Gastrocnemius medialis (tissue), 4 donors: Measurements from ENCODE around the gene GBX1. TPM values are rescaled to one million over a fixed set of nuclear protein-coding genes. Genes with fewer than 3 reads are reported as not detected.

Source experiments
- ATAC-seq, 2 donors: fragments of 150-250 bp; one replicate each; pipeline ENCODE4 v1.9.1; 2016
- DNase-seq, 2 donors: peaks; one replicate each; pipeline ENCODE4 v3.0.0-alpha.2; 2019
- H3K27ac ChIP-seq, 4 donors: fragments of 200-600 bp; sonication (generic); 1 replicate in 1 of 4; 2 replicates in 3 of 4; pipeline ENCODE4 v1.5.1; 2016 to 2018; ENCODE audit warnings: mild to moderate bottlenecking in 2 of 4, moderate library complexity in 1 of 4
- H3K27me3 ChIP-seq, 3 donors: fragments of 200-600 bp; sonication (generic) in 2 of 3; 1 replicate in 1 of 3; 2 replicates in 2 of 3; pipeline versions ENCODE4 v1.5.1 to v1.6.0; 2016 to 2019; ENCODE audit warnings: mild to moderate bottlenecking in 1 of 3, moderate library complexity in 1 of 3
- H3K36me3 ChIP-seq, 2 donors: fragments of 200-600 bp; sonication (generic) in 1 of 2; one replicate each; pipeline ENCODE4 v1.5.1; 2017 to 2018
- H3K4me1 ChIP-seq, 2 donors: fragments of 200-600 bp; sonication (generic) in 1 of 2; one replicate each; pipeline ENCODE4 v1.5.1; 2016 to 2017; ENCODE audit warnings: mild to moderate bottlenecking in 2 of 2
- H3K4me3 ChIP-seq, 4 donors: fragments of 200-600 bp; sonication (generic) in 3 of 4; 1 replicate in 1 of 4; 2 replicates in 3 of 4; pipeline ENCODE4 v1.5.1; 2016 to 2019; ENCODE audit warnings: mild to moderate bottlenecking in 2 of 4
- H3K9me3 ChIP-seq, 3 donors: fragments of 200-600 bp; sonication (generic) in 2 of 3; 1 replicate in 1 of 3; 2 replicates in 2 of 3; pipeline ENCODE4 v1.5.1; 2016 to 2019
- POLR2A ChIP-seq, 2 donors: fragments of 450-650 bp; IDR thresholded peaks; one replicate each; pipeline ENCODE4 v1.6.1; 2017; ENCODE audit warnings: antibody characterized with exemption in 2 of 2, mild to moderate bottlenecking in 2 of 2, moderate library complexity in 2 of 2
- in situ Hi-C, 4 donors: fragments of 200-750 bp; cut with MboI; loops; one replicate each; pipeline versions ENCODE4 v1.15.0 to v1.8.0; 2017; ENCODE audit warnings: low sequenced_read_pairs in 4 of 4
- intact Hi-C: fragments of 100-400 bp; cut with DNase I; formaldehyde crosslinking; loops from one replicate; pipeline ENCODE4 v1.15.1; 2023; ENCODE audit warnings: low total_unique reads
- total RNA-seq, 4 donors: library from RNA; depleted of rRNA; stranded (reverse); fragments of >200 nt; gene quantifications; one replicate each; pipeline versions ENCODE4 v1.1.0 to v1.2.3, GENCODE V29; 2016
- TF ChIP-seq, protein P1 (sequence below), 5 experiments: fragments of 450-650 bp in 3 of 5; fragments of 200-600 bp in 2 of 5; sonication (generic) in 2 of 5; IDR thresholded peaks in 4 of 5; conservative IDR thresholded peaks in 1 of 5; 1 replicate in 4 of 5; 2 replicates in 1 of 5; pipeline ENCODE4 v1.5.1; 2016 to 2019; ENCODE audit warnings: antibody characterized with exemption in 5 of 5, mild to moderate bottlenecking in 3 of 5, moderate library complexity in 3 of 5

GBX1 gene
- total RNA-seq, 4 donors from 2014 or later: 0.58 TPM; not detected in 3

DNA sequence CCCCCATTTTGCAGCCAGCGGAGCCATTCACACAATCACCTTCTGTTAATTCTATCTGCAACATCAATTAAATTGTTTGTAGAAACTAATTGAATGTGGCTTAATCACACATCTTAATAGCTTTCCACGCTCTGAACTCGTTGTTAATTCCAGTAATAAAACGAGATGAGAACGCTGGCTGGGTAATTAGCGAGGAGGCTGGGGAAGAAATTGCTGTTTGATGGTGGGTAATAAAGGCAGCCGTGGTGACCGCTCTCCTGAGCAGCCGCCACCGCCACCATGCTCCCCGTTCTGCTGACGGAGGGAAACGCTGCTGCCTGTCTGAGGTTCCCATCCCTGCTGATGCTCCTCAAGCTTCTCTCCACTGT is 36.3 kb downstream of the GBX1 start:
- Histone ChIP-seq H3K4me1 (peaks cover 0 to 5% of the 10 kb centered on the region in 2 donors), H3K36me3 (peaks cover 0 to 39% of the 10 kb centered on the region in 2 donors), H3K9me3 (no peaks in the 10 kb centered on the region), H3K27ac (no peak overlapping the region), H3K27me3 (no peaks in the 10 kb centered on the region), H3K4me3 (no peak overlapping the region)
- intact Hi-C loops: no loop called here
- in situ Hi-C loops: no loop called here
- ATAC-seq: no peak
- TF ChIP-seq, protein P1, sequence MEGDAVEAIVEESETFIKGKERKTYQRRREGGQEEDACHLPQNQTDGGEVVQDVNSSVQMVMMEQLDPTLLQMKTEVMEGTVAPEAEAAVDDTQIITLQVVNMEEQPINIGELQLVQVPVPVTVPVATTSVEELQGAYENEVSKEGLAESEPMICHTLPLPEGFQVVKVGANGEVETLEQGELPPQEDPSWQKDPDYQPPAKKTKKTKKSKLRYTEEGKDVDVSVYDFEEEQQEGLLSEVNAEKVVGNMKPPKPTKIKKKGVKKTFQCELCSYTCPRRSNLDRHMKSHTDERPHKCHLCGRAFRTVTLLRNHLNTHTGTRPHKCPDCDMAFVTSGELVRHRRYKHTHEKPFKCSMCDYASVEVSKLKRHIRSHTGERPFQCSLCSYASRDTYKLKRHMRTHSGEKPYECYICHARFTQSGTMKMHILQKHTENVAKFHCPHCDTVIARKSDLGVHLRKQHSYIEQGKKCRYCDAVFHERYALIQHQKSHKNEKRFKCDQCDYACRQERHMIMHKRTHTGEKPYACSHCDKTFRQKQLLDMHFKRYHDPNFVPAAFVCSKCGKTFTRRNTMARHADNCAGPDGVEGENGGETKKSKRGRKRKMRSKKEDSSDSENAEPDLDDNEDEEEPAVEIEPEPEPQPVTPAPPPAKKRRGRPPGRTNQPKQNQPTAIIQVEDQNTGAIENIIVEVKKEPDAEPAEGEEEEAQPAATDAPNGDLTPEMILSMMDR (IDR thresholded peaks at IDR 0.05 in 4 of 5, conservative IDR thresholded peaks at IDR 0.05 in 1 of 5): no peak
- TF ChIP-seq POLR2A (IDR thresholded peaks at IDR 0.05): no peak
- DNase-seq: no peak

DNA sequence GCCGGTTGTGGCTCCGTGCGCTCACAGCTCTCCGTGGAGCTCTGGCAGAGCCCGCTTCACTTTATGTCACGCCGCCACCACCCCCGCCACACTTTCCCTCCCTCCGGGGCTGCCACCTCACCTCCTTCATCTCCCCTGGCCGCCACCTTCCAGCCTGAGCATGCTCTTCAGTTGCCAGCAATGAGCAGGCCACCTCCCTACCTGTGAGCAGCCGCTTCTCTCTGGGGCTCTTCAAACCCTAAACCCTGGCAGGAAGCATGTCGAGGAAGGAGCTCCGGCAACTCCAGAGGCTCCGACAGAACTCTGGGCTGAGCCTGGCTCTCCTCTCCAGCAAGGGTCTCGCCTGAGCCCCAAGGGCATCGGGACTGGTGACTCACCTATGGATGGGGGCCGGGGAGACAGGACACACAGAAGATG is 36.7 kb downstream of the GBX1 start:
- in situ Hi-C loops: no loop called here
- TF ChIP-seq, protein P1 (IDR thresholded peaks at IDR 0.05 in 4 of 5, conservative IDR thresholded peaks at IDR 0.05 in 1 of 5): no peak
- no peak for TF ChIP-seq POLR2A (IDR thresholded peaks at IDR 0.05)
- H3K27me3 ChIP-seq: no peaks in the 10 kb centered on the region
- H3K4me1 ChIP-seq: peaks cover 0 to 9% of the 10 kb centered on the region in 2 donors
- peaks cover 0 to 34% of the 10 kb centered on the region in 2 donors for H3K36me3 ChIP-seq
- DNase-seq: no peak
- intact Hi-C loops: no loop called here
- H3K27ac ChIP-seq: no peak overlapping the region
- H3K9me3 ChIP-seq: no peaks in the 10 kb centered on the region
- H3K4me3 ChIP-seq: no peak overlapping the region
- no peak for ATAC-seq

DNA sequence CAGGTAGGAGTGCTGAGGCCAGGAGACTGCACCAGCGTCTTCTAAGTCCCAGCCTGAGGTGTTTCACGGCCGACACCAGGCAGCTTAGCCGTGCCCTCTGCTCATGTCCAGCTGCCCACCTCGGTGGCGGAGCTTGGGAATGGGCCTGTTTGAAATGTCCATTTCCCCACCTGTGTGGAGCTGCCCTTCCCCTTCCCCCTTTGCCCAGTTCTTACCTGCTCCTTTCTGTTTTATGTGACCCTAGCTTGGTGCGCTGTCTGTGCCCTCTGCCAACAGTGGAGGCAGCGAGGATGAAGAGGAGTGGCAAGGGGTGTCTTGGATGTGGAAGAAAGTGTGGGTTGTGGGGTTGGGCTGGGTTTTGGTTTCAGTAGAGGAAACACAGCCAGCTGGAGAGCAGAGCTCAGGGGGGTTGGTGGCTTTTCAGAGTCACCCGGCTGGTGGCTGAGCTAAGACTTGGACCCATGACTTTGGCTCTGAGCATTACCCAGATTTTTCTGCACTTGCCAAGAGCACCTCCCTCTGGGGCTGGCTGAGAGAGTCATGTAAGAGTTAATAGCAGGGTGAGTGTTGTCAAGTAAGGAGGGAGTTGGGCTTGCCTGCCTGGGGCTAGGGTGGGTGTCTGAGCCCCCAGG is 37.4 kb downstream of the GBX1 start:
- Histone ChIP-seq H3K36me3 (peaks cover 0 to 33% of the 10 kb centered on the region in 2 donors), H3K27me3 (no peaks in the 10 kb centered on the region), H3K9me3 (no peaks in the 10 kb centered on the region), H3K4me1 (peaks cover 3 to 16% of the 10 kb centered on the region in 2 donors), H3K27ac (no peak overlapping the region), H3K4me3 (no peak overlapping the region)
- intact Hi-C loops (no loop called here), in situ Hi-C loops (loop anchor here in 2 of 4 donors (10.0 kb wide), 1 partner anchor 45 kb away; no protein-coding TSS in a partner anchor)
- ATAC-seq (no peak), DNase-seq (no peak)
- TF ChIP-seq, protein P1 (IDR thresholded peaks at IDR 0.05 in 4 of 5, conservative IDR thresholded peaks at IDR 0.05 in 1 of 5): no peak
- TF ChIP-seq POLR2A (IDR thresholded peaks at IDR 0.05): no peak

DNA sequence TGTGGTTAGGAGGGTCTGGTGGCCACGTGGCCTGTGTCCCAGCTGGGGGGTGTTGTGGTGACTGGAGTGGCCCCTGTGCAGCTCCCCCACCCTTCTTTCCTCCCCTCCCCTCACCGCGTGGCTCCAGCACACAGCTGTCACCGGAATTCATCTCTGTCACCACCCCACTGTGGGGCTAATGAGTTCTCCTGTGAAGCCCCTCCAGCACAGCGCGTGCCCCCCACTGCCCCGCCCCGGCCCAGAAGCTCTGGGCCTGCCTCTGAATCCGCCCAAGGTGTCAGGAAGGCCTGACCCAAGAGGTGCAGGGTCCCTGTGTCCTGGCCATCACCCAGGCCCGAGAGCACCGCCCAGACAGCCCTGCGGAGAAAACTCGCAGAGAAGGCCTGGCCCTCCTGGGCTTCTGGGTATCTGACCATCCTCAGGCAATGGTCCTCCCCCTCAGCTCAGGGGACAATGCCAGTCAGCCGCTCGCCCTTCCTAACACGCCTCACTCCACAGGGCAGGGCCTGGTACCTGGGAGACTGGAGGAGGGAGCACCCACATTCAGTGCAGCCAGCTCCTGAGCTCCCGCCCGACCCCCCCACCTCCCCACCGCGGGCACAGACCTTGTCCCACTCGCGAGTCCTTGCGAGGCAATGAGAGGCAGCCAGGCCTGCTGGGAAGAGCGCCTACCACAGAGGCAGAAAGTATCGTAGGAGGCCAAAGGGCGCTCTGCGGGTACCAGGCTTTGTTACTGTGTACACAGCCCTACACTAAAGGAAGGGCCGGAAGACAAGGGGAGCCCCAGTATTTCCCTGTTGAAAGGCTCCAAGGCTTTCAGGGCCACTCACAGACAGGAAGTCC is 38.2 kb downstream of the GBX1 start:
- intact Hi-C loops: no loop called here
- H3K27ac ChIP-seq: no peak overlapping the region
- in situ Hi-C loops: loop anchor here in 2 of 4 donors (10.0 kb wide), 1 partner anchor 45 kb away; no protein-coding TSS in a partner anchor
- H3K4me1 ChIP-seq: peaks cover 4 to 20% of the 10 kb centered on the region in 2 donors
- DNase-seq: no peak
- H3K9me3 ChIP-seq: no peaks in the 10 kb centered on the region
- H3K36me3 ChIP-seq: peaks cover 0 to 33% of the 10 kb centered on the region in 2 donors
- H3K27me3 ChIP-seq: no peaks in the 10 kb centered on the region
- TF ChIP-seq, protein P1 (IDR thresholded peaks at IDR 0.05 in 4 of 5, conservative IDR thresholded peaks at IDR 0.05 in 1 of 5): no peak
- no peak for TF ChIP-seq POLR2A (IDR thresholded peaks at IDR 0.05)
- no peak for ATAC-seq
- H3K4me3 ChIP-seq: no peak overlapping the region
